Fibroblast of lung (primary cell): Measurements from ENCODE around the gene GAR1. TPM values are rescaled to one million over a fixed set of nuclear protein-coding genes. Genes with fewer than 3 reads are reported as not detected.
"Not testable (repeated sequence)": the region's sequence is repeated elsewhere in the genome, so short reads cannot be mapped to it uniquely, and the experiment has no call there.

ENCODE experiments used
- DNase-seq, 2 donors: peaks; one replicate each; pipeline versions ENCODE4 v3.0.0 to v3.0.0-alpha.2; 2010; ENCODE audit warnings: low read depth in 2 of 2
- H2AFZ ChIP-seq: 2 replicates; pipeline ENCODE4 v1.5.1; 2012; ENCODE audit warnings: low read length, control low read depth, inconsistent platforms
- H3K27ac ChIP-seq: 2 replicates; pipeline ENCODE4 v1.5.1; 2011; ENCODE audit warnings: low read length, control low read depth; ENCODE audit not compliant: insufficient read depth
- H3K27me3 ChIP-seq: 2 replicates; pipeline ENCODE4 v1.5.1; 2011; ENCODE audit warnings: mild to moderate bottlenecking, low read length; ENCODE audit not compliant: control insufficient read depth, insufficient read depth
- H3K36me3 ChIP-seq: 2 replicates; pipeline ENCODE4 v1.5.1; 2011; ENCODE audit warnings: low read length; ENCODE audit not compliant: control insufficient read depth, insufficient read depth
- H3K4me1 ChIP-seq: 2 replicates; pipeline ENCODE4 v1.5.1; 2011; ENCODE audit warnings: low read length; ENCODE audit not compliant: control insufficient read depth, insufficient read depth; ENCODE audit errors: extremely low read depth
- H3K4me2 ChIP-seq: 2 replicates; pipeline ENCODE4 v1.5.1; 2011; ENCODE audit warnings: low read length, control low read depth; ENCODE audit not compliant: insufficient read depth; ENCODE audit errors: extremely low read depth
- H3K4me3 ChIP-seq, 4 experiments: fragments of 200-600 bp in 1 of 4; sonication (generic) in 1 of 4; replicated peaks in 1 of 4; 2 replicates each; pipeline ENCODE4 v1.5.1; 2011 to 2016; ENCODE audit warnings: low read length in 4 of 4, low read depth in 3 of 4, mild to moderate bottlenecking in 3 of 4, control low read depth in 2 of 4, inconsistent platforms in 1 of 4, mixed read lengths in 1 of 4; ENCODE audit not compliant: insufficient read depth in 1 of 4; ENCODE audit errors: control extremely low read depth in 1 of 4
- H3K79me2 ChIP-seq: 2 replicates; pipeline ENCODE4 v1.5.1; 2012; ENCODE audit warnings: mild to moderate bottlenecking, low read length, inconsistent platforms; ENCODE audit not compliant: control insufficient read depth, insufficient read depth
- H3K9ac ChIP-seq: 2 replicates; pipeline ENCODE4 v1.5.1; 2011; ENCODE audit warnings: mild to moderate bottlenecking, low read length, control low read depth; ENCODE audit not compliant: insufficient read depth
- H3K9me3 ChIP-seq: 2 replicates; pipeline ENCODE4 v1.5.1; 2012; ENCODE audit warnings: low read depth, low read length; ENCODE audit not compliant: control insufficient read depth, insufficient read depth
- H4K20me1 ChIP-seq: 2 replicates; pipeline ENCODE4 v1.5.1; 2011; ENCODE audit warnings: low read length; ENCODE audit not compliant: control insufficient read depth, insufficient read depth; ENCODE audit errors: extremely low read depth
- CTCF ChIP-seq, 2 donors: IDR thresholded peaks in 1 of 2; conservative IDR thresholded peaks in 1 of 2; 1 replicate in 1 of 2; 2 replicates in 1 of 2; pipeline ENCODE4 v1.5.1; 2011 to 2012; ENCODE audit warnings: low read length in 2 of 2, control low read depth in 1 of 2, inconsistent platforms in 1 of 2, low read depth in 1 of 2, mild to moderate bottlenecking in 1 of 2
- EZH2 ChIP-seq: IDR thresholded peaks from 2 replicates; pipeline ENCODE4 v1.5.1; 2012; ENCODE audit warnings: low read length, control low read depth, mild to moderate bottlenecking; ENCODE audit errors: missing control alignments
- polyA plus RNA-seq, 2 donors: library from polyadenylated mRNA; depleted of rRNA in 1 of 2; stranded (reverse) in 1 of 2; unstranded in 1 of 2; fragments of >200 nt; gene quantifications; 2 replicates each; pipeline ENCODE4 v1.2.1, GENCODE V29; 2011 to 2012; ENCODE audit warnings: missing spikeins in 1 of 2
- total RNA-seq: library from RNA; depleted of rRNA; stranded (reverse); fragments of >200 nt; gene quantifications from 2 replicates; pipeline ENCODE4 v1.2.1, GENCODE V29; 2014

The GAR1 gene
- total and polyA plus RNA-seq, 2 donors (not counting 1 experiment from before 2014, with no cell fraction given), result 2.5 to 20.3 TPM

- Histone ChIP-seq H3K4me2 (no peak overlapping the region), H3K27me3 (no peaks in the 10 kb centered on the region), H3K79me2 (no peaks in the 10 kb centered on the region), H2AFZ (no peak overlapping the region), H3K9ac (no peak overlapping the region), H3K4me3 (no peak overlapping the region), H3K4me1 (no peaks in the 10 kb centered on the region), H3K27ac (no peak overlapping the region), H4K20me1 (no peaks in the 10 kb centered on the region), H3K9me3 (no peaks in the 10 kb centered on the region), H3K36me3 (no peaks in the 10 kb centered on the region)
- DNase-seq, result no peak
- TF ChIP-seq CTCF (conservative IDR thresholded peaks at IDR 0.05 in 1 of 2, IDR thresholded peaks at IDR 0.05 in 1 of 2; ENCODE audit: low read depth in 1 of 2, low read length in 2 of 2) (no peak), EZH2 (no peak)
These were observed 35.0 kb downstream of the GAR1 start for GRCh38 chr4:109850601-109851000.

GRCh38 chr4:109859426-109860300 is 44.1 kb downstream of the GAR1 start:
- not testable (repeated sequence) for H3K79me2 ChIP-seq, H3K9ac ChIP-seq, H3K4me3 ChIP-seq, H3K4me2 ChIP-seq, DNase-seq, H2AFZ ChIP-seq, H3K36me3 ChIP-seq, H3K4me1 ChIP-seq, H3K27me3 ChIP-seq, H4K20me1 ChIP-seq, H3K9me3 ChIP-seq, H3K27ac ChIP-seq

- H3K27ac ChIP-seq, result no peak overlapping the region
- H3K36me3 ChIP-seq, result no peaks in the 10 kb centered on the region
- TF ChIP-seq CTCF (conservative IDR thresholded peaks at IDR 0.05 in 1 of 2, IDR thresholded peaks at IDR 0.05 in 1 of 2; ENCODE audit: low read depth in 1 of 2, low read length in 2 of 2) (no peak), EZH2 (no peak)
- no peaks in the 10 kb centered on the region for H4K20me1 ChIP-seq
- no peak overlapping the region for H2AFZ ChIP-seq
- no peaks in the 10 kb centered on the region for H3K4me1 ChIP-seq
- H3K4me3 ChIP-seq, result no peak overlapping the region
- H3K79me2 ChIP-seq, result no peaks in the 10 kb centered on the region
- no peaks in the 10 kb centered on the region for H3K9me3 ChIP-seq
- no peaks in the 10 kb centered on the region for H3K27me3 ChIP-seq
- H3K9ac ChIP-seq, result no peak overlapping the region
- H3K4me2 ChIP-seq, result no peak overlapping the region
- DNase-seq, result no peak
These were observed 45.7 kb downstream of the GAR1 start for GRCh38 chr4:109861271-109861670.
